Activated naive CD4-positive, alpha-beta T cell treated with anti-CD3 and anti-CD28 coated beads, Interleukin-2, amount 50 U/mL, for 16 hours (primary cell): Measurements from ENCODE around the gene TRIM37.
A peak's percentile ranks its signal among the peaks of the same experiment; 100 is the strongest.

Source experiments
- DNase-seq: peaks from one replicate; pipeline ENCODE4 v3.0.0-alpha.2; 2020

Gene TRIM37

DNA sequence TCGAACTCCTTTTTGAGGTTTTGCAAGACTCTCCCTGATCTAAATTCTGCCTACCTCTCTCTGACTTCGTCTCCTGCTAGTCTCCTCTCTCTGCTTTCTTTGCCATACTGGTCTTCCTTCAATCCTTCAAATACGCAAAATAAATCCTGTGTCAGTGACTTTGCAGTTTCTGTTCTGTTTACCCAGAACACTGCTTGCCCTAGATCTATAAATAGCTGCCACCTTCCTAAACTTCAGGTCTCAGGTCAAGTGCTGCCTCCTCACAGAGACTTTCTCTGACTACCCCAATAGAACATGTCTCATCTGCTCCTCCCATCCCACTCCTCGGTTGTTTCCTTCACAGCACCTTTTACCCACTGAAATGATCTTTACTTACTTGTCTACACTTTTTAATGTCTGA is 78.9 kb downstream of the TRIM37 start:
- DNase-seq, result no peak

- no peak for DNase-seq
These were observed 80.3 kb downstream of the TRIM37 start for GRCh38 chr17:59026176-59026939.

GRCh38 chr17:59024916-59025315 is 81.8 kb downstream of the TRIM37 start:
- DNase-seq, result no peak

- DNase-seq, result no peak
These were observed 88.7 kb downstream of the TRIM37 start for GRCh38 chr17:59018019-59018418.

DNA sequence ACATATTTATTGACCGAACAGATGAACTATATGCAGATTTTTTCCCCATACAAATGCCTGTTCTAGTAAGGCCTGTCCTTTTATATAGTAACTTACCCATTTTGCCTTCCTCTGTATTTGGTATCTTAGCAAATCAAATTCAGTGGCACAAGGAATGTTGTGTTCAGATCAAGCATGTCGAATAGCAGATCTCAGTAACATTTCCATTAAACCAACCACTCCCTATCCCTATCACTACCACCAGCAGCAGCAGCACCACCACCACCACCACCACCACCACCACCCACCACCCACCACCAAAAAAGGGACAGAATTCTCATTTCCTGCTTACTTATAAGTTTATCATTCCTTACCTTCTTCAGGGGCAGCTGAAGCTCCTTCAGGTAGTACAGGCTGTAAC is 94.7 kb downstream of the TRIM37 start:
- no peak for DNase-seq

DNA sequence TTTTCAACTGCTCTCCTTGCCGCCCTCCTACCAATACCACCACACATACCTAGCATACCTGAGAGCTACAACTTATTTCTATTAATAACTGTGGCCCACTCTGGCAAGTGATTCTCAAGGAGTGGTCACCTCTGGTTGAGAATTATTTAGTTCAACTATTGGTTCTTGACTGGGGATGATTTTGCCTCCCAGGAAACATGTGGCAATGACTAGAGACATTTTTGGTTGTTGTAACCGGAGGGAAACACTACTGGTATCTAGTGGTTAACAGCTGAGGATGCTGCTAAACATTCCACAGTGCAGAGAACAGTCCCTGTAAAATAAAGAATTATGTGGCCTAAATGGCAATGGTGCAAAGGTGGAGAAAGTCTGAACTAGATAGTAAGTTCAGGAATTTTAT is 96.7 kb downstream of the TRIM37 start:
- no peak for DNase-seq

DNA sequence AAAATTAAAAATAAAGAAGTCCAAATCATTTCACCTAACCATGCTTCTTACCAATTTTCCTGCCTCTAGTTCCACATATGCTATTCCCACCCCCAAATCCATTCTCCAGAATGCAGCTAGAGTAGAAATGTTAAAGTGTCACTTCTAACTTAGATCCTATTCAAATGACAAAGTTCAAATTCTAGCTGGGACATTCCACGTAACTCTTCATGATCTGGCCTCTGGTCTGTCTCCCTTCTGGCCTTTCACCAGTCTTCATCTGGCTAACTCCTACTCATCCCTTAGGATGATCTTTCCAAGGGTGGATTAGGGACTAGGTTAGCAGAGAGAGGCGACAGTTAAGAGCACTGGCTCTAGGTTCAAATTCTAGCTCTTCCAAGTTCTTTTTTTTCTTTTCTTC is 97.9 kb downstream of the TRIM37 start:
- DNase-seq, result no peak

- no peak for DNase-seq
These were observed 98.7 kb downstream of the TRIM37 start for GRCh38 chr17:59007995-59008394.

- peak; percentile 67 for DNase-seq
These were observed 102.2 kb downstream of the TRIM37 start for GRCh38 chr17:59004338-59005111.

DNA sequence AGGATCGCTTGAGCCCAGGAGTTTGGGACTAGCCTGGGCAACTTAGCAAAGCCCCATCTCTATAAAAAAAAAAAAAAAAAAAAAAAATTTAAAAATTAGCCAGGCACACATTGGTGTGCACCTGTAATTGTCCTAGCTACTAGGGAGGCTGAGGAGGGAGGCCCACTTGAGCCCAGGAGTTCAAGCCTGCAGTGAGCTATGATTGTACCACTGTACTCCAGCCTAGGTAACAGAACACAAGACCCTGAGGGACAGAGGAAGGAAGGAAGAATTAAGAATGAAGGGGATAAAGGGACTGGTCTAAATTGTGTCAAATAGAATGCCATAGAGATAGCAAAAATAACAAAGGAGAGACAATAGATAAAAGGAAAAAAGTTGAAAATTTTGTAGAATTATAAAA is 102.8 kb downstream of the TRIM37 start:
- no peak for DNase-seq

DNA sequence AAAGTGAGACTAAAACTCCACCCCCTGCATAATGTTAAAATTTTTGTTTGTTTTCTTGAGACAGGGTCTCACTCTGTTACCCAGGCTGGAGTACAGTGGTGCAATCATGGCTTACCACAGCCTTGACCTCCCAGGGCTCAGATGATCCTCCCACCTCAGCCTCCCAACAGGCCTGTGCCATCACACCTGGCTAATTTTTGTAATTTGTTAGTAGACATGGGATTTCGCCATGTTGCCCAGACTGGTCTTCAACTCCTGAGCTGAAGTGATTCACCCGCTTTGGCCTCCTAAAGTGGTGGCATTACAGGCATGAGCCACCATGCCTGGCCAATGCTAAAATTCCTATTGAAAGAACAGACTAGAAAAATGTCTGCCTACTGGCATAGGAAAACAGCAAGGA is 103.8 kb downstream of the TRIM37 start:
- DNase-seq, result no peak

- no peak for DNase-seq
These were observed 104.6 kb downstream of the TRIM37 start for GRCh38 chr17:59002126-59002525.

DNA sequence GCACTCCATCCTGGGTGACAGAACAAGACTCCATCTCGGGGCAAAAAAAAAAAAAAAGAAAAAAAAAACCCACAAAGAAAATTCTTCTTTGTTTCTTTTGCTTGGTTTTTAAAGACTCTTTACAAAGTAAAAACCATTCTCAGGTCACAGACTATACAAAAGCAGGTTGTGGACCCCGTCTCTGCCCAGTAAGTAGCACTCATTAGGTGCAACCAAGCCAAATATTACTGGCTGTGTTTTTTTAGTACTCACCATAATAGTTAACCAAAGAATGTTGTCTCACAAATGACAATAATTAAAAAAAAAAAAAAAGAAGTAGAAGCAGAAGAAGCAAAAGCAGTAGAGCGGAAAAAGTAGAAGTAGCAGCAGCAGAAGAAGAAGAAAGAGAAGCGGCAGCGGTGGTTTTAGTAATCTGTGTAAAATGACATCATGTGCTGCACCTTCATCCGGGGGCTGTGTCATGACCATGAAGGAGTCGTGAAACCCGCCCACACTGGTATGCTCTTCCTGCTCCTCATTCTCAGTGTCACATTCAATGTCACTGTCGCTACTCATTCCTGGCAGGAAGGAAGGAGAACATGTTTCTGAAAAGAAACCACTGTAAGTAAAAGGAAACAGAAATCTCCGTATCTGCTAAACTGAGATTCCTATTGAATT is 105.4 kb downstream of the TRIM37 start:
- DNase-seq, result peak; percentile 78

- no peak for DNase-seq
These were observed 106.7 kb downstream of the TRIM37 start for GRCh38 chr17:59000022-59000421.

DNA sequence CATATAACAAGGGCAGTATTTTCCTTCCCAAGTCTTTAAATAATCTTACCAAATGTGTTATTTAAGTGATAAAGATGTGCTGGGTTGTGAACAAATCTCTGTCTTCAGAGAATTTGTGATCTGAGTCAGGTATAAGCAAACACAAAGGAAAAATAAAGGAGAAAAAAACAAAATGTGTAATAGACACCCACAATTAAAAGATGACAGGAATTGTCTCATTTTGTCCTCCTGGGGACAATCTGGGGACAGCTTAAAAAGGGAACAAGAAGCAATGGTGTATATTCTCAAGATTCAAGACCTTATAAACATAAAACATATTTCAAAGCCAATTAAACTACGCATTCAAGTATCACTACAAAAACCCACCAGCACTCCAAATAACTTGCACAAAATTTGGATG is 107.2 kb downstream of the TRIM37 start:
- no peak for DNase-seq

- no peak for DNase-seq
These were observed 107.8 kb downstream of the TRIM37 start for GRCh38 chr17:58998871-58999270.

DNA sequence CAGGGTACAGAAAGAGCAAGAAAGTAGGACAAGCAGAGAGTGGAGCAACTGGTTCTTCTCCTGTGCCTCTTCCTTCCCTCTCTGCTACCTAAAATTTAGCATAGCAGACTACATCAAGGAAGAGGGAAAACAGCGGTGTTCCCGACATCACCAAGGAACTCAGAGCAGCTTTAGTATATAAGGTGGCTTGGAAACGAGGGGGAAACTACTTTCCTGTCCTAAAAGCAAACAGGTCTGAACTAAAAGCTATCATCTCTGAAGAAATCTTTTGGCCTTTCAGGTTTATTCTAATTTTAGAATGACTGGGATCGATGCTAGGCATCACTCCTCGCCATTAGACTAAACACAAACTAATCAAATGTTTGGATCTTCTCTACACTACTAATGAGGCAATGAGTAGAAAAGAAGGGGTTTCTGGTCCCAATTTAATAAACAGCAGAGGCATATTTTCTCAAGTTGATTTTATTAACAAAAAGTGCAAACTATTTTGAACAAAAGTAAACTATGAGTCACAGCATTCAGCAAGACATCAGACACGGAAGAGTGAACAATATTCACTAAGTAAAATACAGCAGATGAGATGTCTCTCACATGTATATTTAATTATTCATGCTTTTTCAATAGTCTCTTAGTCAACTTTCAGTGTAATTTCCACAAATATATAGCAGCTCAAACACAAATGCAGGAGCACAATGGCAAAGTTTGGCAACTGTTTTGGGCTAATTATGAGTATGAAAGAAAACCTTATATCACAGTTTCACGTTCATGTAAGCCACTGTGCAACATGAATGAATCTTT is 108.7 kb downstream of the TRIM37 start:
- DNase-seq, result no peak

- DNase-seq, result no peak
These were observed 109.7 kb downstream of the TRIM37 start for GRCh38 chr17:58996968-58997367.

GRCh38 chr17:58995247-58995940 is 111.3 kb downstream of the TRIM37 start:
- DNase-seq, result no peak

GRCh38 chr17:58993311-58993710 is 113.4 kb downstream of the TRIM37 start:
- no peak for DNase-seq

GRCh38 chr17:58991718-58992331 is 114.9 kb downstream of the TRIM37 start:
- no peak for DNase-seq

- no peak for DNase-seq
These were observed 117.1 kb downstream of the TRIM37 start for GRCh38 chr17:58989629-58990028.
